ENCODE data around the gene PACRG. TPM values are rescaled to one million over a fixed set of nuclear protein-coding genes. Genes with fewer than 3 reads are reported as not detected.

The PACRG gene
- total and polyA plus RNA-seq, 2 of the 4 experiments (the other 2 are of a cell fraction), result not detected

DNA sequence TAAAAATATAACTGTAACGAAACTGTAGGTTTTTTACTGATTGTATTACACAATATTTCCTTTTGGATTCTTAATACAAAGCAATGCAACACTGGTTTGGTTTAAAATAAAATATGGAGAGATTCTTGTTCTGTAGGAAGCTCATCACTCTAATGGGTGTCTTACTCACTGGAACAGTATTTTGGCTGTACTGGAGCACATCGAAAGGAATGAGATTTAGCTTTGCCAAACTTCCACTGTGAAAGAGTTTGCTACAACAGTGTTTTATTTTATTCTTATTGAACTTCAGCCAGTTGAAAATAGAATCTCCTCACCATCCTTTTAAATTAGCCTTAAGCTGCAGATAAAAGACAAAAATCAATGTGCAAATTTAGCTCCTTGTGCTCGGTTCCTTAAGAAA, 456.0 kb downstream of the PACRG start:
- ChIA-PET CTCF (no interaction called here), POLR2A (ENCODE audit: unreplicated experiment) (no interaction called here)
- Histone ChIP-seq H3K9me1 (ENCODE audit: insufficient read depth, low read length) (no peaks in the 10 kb centered on the region), H2BK120ac (ENCODE audit: low read depth, low read length) (no peak overlapping the region), H4K5ac (ENCODE audit: low read depth, low read length) (no peak overlapping the region), H3K4me2 (ENCODE audit: low read depth, low read length) (no peak overlapping the region), H2AK9ac (replicated peaks; ENCODE audit: low read depth, low read length, poor library complexity) (no peak overlapping the region), H3K14ac (replicated peaks; ENCODE audit: low read depth, low read length) (no peak overlapping the region), H2BK15ac (ENCODE audit: low read depth, low read length) (no peak overlapping the region), H3K18ac (ENCODE audit: low read depth, low read length) (no peak overlapping the region), H3K9me3 (ENCODE audit: control insufficient read depth, insufficient read depth, low read length) (peaks cover 29% of the 10 kb centered on the region), H3K4me1 (ENCODE audit: control insufficient read depth, insufficient read depth, low read length) (no peaks in the 10 kb centered on the region), H3K9ac (ENCODE audit: low read depth, low read length) (no peak overlapping the region), H4K8ac (ENCODE audit: low read depth in 2 of 2, low read length in 2 of 2) (no peak overlapping the region), H2AK5ac (ENCODE audit: low read depth, low read length) (no peak overlapping the region), H4K91ac (ENCODE audit: insufficient read depth, low read depth, low read length) (no peak overlapping the region), H2AFZ (replicated peaks; ENCODE audit: low read length, poor library complexity) (no peak overlapping the region), H3K56ac (ENCODE audit: extremely low read depth, insufficient read depth, low read length) (no peak overlapping the region), H3K27me3 (ENCODE audit: control insufficient read depth, insufficient read depth, low read length) (no peaks in the 10 kb centered on the region), H2BK5ac (ENCODE audit: low read depth, low read length, poor library complexity, severe bottlenecking) (no peak overlapping the region), H3K36me3 (ENCODE audit: control insufficient read depth, insufficient read depth, low read length) (no peaks in the 10 kb centered on the region), H3K79me1 (ENCODE audit: low read depth in 1 of 2, low read length in 2 of 2) (no peaks in the 10 kb centered on the region), H4K20me1 (ENCODE audit: insufficient read depth, low read length) (no peaks in the 10 kb centered on the region), H3K23ac (ENCODE audit: low read depth, low read length) (no peak overlapping the region), H3K4me3 (ENCODE audit: insufficient read depth, low read depth, low read length) (no peak overlapping the region), H2BK20ac (ENCODE audit: low read depth, low read length) (no peak overlapping the region), H3K27ac (ENCODE audit: insufficient read depth, low read length) (no peak overlapping the region), H3K4ac (ENCODE audit: low read depth, low read length) (no peak overlapping the region)
- no CpG with 5 or more reads among the region's 3 CpGs for WGBS, 2 experiments (ENCODE audit: extremely low coverage in 2 of 2, insufficient read length in 1 of 2)
- no peak for TF ChIP-seq SMC3 (IDR thresholded peaks at IDR 0.05; ENCODE audit: low read depth, low read length)
- TF ChIP-seq FOS (IDR thresholded peaks at IDR 0.05; ENCODE audit: low read depth, low read length), result no peak
- TF ChIP-seq NFE2L2 (IDR thresholded peaks at IDR 0.05; ENCODE audit: low read depth, low read length), result no peak
- no peak for TF ChIP-seq CEBPB (IDR thresholded peaks at IDR 0.05; ENCODE audit: low read depth, low read length)
- no peak for TF ChIP-seq CHD1 (IDR thresholded peaks at IDR 0.05; ENCODE audit: low read depth, low read length)
- no peak for TF ChIP-seq POLR2A (IDR thresholded peaks at IDR 0.05; ENCODE audit: low read depth, low read length)
- no peak for TF ChIP-seq BHLHE40 (IDR thresholded peaks at IDR 0.05; ENCODE audit: low read depth, low read length)
- TF ChIP-seq, protein P1, sequence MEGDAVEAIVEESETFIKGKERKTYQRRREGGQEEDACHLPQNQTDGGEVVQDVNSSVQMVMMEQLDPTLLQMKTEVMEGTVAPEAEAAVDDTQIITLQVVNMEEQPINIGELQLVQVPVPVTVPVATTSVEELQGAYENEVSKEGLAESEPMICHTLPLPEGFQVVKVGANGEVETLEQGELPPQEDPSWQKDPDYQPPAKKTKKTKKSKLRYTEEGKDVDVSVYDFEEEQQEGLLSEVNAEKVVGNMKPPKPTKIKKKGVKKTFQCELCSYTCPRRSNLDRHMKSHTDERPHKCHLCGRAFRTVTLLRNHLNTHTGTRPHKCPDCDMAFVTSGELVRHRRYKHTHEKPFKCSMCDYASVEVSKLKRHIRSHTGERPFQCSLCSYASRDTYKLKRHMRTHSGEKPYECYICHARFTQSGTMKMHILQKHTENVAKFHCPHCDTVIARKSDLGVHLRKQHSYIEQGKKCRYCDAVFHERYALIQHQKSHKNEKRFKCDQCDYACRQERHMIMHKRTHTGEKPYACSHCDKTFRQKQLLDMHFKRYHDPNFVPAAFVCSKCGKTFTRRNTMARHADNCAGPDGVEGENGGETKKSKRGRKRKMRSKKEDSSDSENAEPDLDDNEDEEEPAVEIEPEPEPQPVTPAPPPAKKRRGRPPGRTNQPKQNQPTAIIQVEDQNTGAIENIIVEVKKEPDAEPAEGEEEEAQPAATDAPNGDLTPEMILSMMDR (conservative IDR thresholded peaks at IDR 0.05; ENCODE audit: low read depth, low read length), result no peak
- no peak for TF ChIP-seq RAD21 (IDR thresholded peaks at IDR 0.05; ENCODE audit: low read length)
- no peak for TF ChIP-seq RFX5 (IDR thresholded peaks at IDR 0.05; ENCODE audit: low read depth, low read length)
- TF ChIP-seq MXI1 (IDR thresholded peaks at IDR 0.05; ENCODE audit: borderline replicate concordance, low read depth, low read length), result no peak
- TF ChIP-seq MAZ (IDR thresholded peaks at IDR 0.05; ENCODE audit: borderline replicate concordance, low read depth, low read length), result no peak
- no peak for TF ChIP-seq MAFK (IDR thresholded peaks at IDR 0.05; ENCODE audit: low read depth, low read length)
- TF ChIP-seq ELK1 (IDR thresholded peaks at IDR 0.05; ENCODE audit: borderline replicate concordance, low read depth, low read length), result no peak
- TF ChIP-seq RCOR1 (IDR thresholded peaks at IDR 0.05; ENCODE audit: insufficient replicate concordance, low read length), result no peak
- TF ChIP-seq, protein P2, sequence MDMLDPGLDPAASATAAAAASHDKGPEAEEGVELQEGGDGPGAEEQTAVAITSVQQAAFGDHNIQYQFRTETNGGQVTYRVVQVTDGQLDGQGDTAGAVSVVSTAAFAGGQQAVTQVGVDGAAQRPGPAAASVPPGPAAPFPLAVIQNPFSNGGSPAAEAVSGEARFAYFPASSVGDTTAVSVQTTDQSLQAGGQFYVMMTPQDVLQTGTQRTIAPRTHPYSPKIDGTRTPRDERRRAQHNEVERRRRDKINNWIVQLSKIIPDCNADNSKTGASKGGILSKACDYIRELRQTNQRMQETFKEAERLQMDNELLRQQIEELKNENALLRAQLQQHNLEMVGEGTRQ (IDR thresholded peaks at IDR 0.05; ENCODE audit: low read depth, low read length), result no peak
- in situ Hi-C loops (cut with MboI; ENCODE audit: low sequenced_read_pairs), result no loop called here
- BruUV-seq (replicated peaks), result no TSS peak
- DNase-seq (no peak), ATAC-seq (ENCODE audit: low read depth) (no peak)
- intact Hi-C loops (cut with micrococcal nuclease), result no loop called here
- dilution Hi-C loops (cut with HindIII; ENCODE audit: low sequenced_read_pairs, unreplicated experiment), result no loop called here
